GM23338 (cell line): ENCODE measurements around the gene MSH3.
"Not testable (repeated sequence)": the region's sequence is repeated elsewhere in the genome, so short reads cannot be mapped to it uniquely, and the experiment has no call there.

Source experiments
- CREB1 ChIP-seq: fragments of 250-450 bp; sonication (Bioruptor Pico); IDR thresholded peaks from 2 replicates; pipeline ENCODE4 v1.5.0; 2020; ENCODE audit warnings: low read depth, mild to moderate bottlenecking, moderate library complexity
- EZH2 ChIP-seq: fragments of 200-600 bp; sonication (generic); IDR thresholded peaks from one replicate; pipeline ENCODE4 v1.8.0; 2017; ENCODE audit warnings: antibody characterized with exemption, mild to moderate bottlenecking, low read depth; ENCODE audit not compliant: unreplicated experiment
- EZH2phosphoT487 ChIP-seq: fragments of 200-600 bp; sonication (generic); IDR thresholded peaks from one replicate; pipeline ENCODE4 v1.8.1; 2018; ENCODE audit warnings: antibody characterized with exemption; ENCODE audit not compliant: unreplicated experiment
- JUNB ChIP-seq: IDR thresholded peaks from one replicate; pipeline ENCODE4 v1.6.1; 2016; ENCODE audit warnings: antibody characterized with exemption; ENCODE audit not compliant: unreplicated experiment
- POLR2AphosphoS5 ChIP-seq: IDR thresholded peaks from 2 replicates; pipeline ENCODE4 v1.6.1; 2016; ENCODE audit warnings: antibody characterized with exemption, low read depth
- STAT1 ChIP-seq: IDR thresholded peaks from one replicate; pipeline ENCODE4 v1.6.1; 2016; ENCODE audit warnings: antibody characterized with exemption; ENCODE audit not compliant: unreplicated experiment
- TF ChIP-seq, protein P1 (sequence below), 2 experiments: fragments of 200-600 bp in 1 of 2; sonication (generic) in 1 of 2; conservative IDR thresholded peaks; 2 replicates each; pipeline versions ENCODE4 v1.5.1 to v1.6.1; 2016 to 2017; ENCODE audit warnings: antibody characterized with exemption in 2 of 2, low read depth in 2 of 2, mild to moderate bottlenecking in 2 of 2, moderate library complexity in 1 of 2
- TF ChIP-seq, protein P2 (sequence below): IDR thresholded peaks from one replicate; pipeline ENCODE4 v1.6.1; 2018; ENCODE audit warnings: antibody characterized with exemption; ENCODE audit not compliant: unreplicated experiment
- TF ChIP-seq, protein P3 (sequence below): fragments of 250-450 bp; sonication (Bioruptor Pico); IDR thresholded peaks from 2 replicates; pipeline ENCODE4 v1.5.0; 2020; ENCODE audit warnings: mild to moderate bottlenecking, moderate library complexity

DNA sequence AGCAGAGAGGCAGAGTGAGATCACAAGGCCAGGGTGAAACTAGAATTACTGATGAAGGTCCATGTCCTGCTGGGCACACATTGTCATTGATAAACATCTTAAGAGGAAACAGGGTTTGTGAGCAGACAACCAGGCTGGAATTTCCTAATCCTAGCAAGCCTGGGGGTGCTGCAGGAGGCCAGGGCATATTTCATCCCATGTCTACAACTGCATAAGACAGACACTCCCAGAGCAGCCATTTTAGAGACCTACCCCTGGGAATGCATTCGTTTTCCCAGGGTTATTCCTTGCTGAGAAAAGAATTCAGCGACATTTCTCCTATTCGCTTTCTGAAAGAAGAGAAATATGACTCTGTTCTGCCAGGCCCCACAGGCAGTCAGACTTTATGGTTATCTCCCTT, 248.2 kb downstream of the MSH3 start:
- TF ChIP-seq POLR2AphosphoS5; CREB1 (CRISPR knock-in tag); EZH2; JUNB; EZH2phosphoT487; STAT1: not testable (repeated sequence)
- TF ChIP-seq, protein P1, sequence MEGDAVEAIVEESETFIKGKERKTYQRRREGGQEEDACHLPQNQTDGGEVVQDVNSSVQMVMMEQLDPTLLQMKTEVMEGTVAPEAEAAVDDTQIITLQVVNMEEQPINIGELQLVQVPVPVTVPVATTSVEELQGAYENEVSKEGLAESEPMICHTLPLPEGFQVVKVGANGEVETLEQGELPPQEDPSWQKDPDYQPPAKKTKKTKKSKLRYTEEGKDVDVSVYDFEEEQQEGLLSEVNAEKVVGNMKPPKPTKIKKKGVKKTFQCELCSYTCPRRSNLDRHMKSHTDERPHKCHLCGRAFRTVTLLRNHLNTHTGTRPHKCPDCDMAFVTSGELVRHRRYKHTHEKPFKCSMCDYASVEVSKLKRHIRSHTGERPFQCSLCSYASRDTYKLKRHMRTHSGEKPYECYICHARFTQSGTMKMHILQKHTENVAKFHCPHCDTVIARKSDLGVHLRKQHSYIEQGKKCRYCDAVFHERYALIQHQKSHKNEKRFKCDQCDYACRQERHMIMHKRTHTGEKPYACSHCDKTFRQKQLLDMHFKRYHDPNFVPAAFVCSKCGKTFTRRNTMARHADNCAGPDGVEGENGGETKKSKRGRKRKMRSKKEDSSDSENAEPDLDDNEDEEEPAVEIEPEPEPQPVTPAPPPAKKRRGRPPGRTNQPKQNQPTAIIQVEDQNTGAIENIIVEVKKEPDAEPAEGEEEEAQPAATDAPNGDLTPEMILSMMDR (conservative IDR thresholded peaks at IDR 0.05; ENCODE audit: low read depth in 2 of 2): not testable (repeated sequence)
- TF ChIP-seq, protein P2, sequence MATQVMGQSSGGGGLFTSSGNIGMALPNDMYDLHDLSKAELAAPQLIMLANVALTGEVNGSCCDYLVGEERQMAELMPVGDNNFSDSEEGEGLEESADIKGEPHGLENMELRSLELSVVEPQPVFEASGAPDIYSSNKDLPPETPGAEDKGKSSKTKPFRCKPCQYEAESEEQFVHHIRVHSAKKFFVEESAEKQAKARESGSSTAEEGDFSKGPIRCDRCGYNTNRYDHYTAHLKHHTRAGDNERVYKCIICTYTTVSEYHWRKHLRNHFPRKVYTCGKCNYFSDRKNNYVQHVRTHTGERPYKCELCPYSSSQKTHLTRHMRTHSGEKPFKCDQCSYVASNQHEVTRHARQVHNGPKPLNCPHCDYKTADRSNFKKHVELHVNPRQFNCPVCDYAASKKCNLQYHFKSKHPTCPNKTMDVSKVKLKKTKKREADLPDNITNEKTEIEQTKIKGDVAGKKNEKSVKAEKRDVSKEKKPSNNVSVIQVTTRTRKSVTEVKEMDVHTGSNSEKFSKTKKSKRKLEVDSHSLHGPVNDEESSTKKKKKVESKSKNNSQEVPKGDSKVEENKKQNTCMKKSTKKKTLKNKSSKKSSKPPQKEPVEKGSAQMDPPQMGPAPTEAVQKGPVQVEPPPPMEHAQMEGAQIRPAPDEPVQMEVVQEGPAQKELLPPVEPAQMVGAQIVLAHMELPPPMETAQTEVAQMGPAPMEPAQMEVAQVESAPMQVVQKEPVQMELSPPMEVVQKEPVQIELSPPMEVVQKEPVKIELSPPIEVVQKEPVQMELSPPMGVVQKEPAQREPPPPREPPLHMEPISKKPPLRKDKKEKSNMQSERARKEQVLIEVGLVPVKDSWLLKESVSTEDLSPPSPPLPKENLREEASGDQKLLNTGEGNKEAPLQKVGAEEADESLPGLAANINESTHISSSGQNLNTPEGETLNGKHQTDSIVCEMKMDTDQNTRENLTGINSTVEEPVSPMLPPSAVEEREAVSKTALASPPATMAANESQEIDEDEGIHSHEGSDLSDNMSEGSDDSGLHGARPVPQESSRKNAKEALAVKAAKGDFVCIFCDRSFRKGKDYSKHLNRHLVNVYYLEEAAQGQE: not testable (repeated sequence)
- TF ChIP-seq, protein P3, sequence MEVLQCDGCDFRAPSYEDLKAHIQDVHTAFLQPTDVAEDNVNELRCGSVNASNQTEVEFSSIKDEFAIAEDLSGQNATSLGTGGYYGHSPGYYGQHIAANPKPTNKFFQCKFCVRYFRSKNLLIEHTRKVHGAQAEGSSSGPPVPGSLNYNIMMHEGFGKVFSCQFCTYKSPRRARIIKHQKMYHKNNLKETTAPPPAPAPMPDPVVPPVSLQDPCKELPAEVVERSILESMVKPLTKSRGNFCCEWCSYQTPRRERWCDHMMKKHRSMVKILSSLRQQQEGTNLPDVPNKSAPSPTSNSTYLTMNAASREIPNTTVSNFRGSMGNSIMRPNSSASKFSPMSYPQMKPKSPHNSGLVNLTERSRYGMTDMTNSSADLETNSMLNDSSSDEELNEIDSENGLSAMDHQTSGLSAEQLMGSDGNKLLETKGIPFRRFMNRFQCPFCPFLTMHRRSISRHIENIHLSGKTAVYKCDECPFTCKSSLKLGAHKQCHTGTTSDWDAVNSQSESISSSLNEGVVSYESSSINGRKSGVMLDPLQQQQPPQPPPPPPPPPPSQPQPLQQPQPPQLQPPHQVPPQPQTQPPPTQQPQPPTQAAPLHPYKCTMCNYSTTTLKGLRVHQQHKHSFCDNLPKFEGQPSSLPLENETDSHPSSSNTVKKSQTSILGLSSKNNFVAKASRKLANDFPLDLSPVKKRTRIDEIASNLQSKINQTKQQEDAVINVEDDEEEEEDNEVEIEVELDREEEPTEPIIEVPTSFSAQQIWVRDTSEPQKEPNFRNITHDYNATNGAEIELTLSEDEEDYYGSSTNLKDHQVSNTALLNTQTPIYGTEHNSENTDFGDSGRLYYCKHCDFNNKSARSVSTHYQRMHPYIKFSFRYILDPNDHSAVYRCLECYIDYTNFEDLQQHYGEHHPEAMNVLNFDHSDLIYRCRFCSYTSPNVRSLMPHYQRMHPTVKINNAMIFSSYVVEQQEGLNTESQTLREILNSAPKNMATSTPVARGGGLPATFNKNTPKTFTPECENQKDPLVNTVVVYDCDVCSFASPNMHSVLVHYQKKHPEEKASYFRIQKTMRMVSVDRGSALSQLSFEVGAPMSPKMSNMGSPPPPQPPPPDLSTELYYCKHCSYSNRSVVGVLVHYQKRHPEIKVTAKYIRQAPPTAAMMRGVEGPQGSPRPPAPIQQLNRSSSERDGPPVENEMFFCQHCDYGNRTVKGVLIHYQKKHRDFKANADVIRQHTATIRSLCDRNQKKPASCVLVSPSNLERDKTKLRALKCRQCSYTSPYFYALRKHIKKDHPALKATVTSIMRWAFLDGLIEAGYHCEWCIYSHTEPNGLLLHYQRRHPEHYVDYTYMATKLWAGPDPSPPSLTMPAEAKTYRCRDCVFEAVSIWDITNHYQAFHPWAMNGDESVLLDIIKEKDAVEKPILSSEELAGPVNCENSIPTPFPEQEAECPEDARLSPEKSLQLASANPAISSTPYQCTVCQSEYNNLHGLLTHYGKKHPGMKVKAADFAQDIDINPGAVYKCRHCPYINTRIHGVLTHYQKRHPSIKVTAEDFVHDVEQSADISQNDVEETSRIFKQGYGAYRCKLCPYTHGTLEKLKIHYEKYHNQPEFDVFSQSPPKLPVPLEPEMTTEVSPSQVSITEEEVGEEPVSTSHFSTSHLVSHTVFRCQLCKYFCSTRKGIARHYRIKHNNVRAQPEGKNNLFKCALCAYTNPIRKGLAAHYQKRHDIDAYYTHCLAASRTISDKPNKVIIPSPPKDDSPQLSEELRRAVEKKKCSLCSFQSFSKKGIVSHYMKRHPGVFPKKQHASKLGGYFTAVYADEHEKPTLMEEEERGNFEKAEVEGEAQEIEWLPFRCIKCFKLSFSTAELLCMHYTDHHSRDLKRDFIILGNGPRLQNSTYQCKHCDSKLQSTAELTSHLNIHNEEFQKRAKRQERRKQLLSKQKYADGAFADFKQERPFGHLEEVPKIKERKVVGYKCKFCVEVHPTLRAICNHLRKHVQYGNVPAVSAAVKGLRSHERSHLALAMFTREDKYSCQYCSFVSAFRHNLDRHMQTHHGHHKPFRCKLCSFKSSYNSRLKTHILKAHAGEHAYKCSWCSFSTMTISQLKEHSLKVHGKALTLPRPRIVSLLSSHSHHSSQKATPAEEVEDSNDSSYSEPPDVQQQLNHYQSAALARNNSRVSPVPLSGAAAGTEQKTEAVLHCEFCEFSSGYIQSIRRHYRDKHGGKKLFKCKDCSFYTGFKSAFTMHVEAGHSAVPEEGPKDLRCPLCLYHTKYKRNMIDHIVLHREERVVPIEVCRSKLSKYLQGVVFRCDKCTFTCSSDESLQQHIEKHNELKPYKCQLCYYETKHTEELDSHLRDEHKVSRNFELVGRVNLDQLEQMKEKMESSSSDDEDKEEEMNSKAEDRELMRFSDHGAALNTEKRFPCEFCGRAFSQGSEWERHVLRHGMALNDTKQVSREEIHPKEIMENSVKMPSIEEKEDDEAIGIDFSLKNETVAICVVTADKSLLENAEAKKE: not testable (repeated sequence)
